ENCODE measurements around the gene EXT2. TPM values are rescaled to one million over a fixed set of nuclear protein-coding genes. Genes with fewer than 3 reads are reported as not detected.

EXT2 gene
- total and polyA plus RNA-seq, 10 of the 15 experiments (the other 5 are each of a cell fraction or from before 2014, with no cell fraction given) = 3.8 to 31.4 (median 17.9) TPM

- no peak for TF ChIP-seq BHLHE40 (IDR thresholded peaks at IDR 0.05; ENCODE audit: borderline replicate concordance in 1 of 2, low read depth in 2 of 2, low read length in 1 of 2)
- no peak for TF ChIP-seq IRF4 (IDR thresholded peaks at IDR 0.05; ENCODE audit: low read depth, low read length)
Measured at GRCh38 chr11:44228379-44228778, 132.9 kb downstream of the EXT2 start (continued).

- WGBS (ENCODE audit: insufficient coverage, insufficient replicate concordance, low lambda C conversion rate, missing lambda C conversion rate) = 99% methylated on average over 4 of the region's 4 CpGs
- TF ChIP-seq FOXM1 (IDR thresholded peaks at IDR 0.05; ENCODE audit: low read depth, low read length) = no peak
- no peak for TF ChIP-seq ZNF274 (IDR thresholded peaks at IDR 0.05; ENCODE audit: insufficient read depth, insufficient read length)
- no peak for TF ChIP-seq ASH2L (IDR thresholded peaks at IDR 0.05; ENCODE audit: borderline replicate concordance, low read depth)
- TF ChIP-seq TAF1 (IDR thresholded peaks at IDR 0.05; ENCODE audit: borderline replicate concordance, low read depth, low read length) = no peak
- TF ChIP-seq SIX5 (IDR thresholded peaks at IDR 0.05; ENCODE audit: low read depth, low read length, severe bottlenecking) = no peak
- no peak for TF ChIP-seq ZNF592 (IDR thresholded peaks at IDR 0.05)
- TF ChIP-seq IKZF1 (conservative IDR thresholded peaks at IDR 0.05) = no peak
- TF ChIP-seq ZBTB40 (IDR thresholded peaks at IDR 0.05; ENCODE audit: borderline replicate concordance) = no peak
- TF ChIP-seq MYB (IDR thresholded peaks at IDR 0.05; ENCODE audit: borderline replicate concordance, low read depth, low read length) = no peak
- TF ChIP-seq IRF3 (IDR thresholded peaks at IDR 0.05) = no peak
Measured at GRCh38 chr11:44229098-44229497, 133.6 kb downstream of the EXT2 start.

More at GRCh38 chr11:44229098-44229497, 133.6 kb downstream of the EXT2 start:
- no peak for DNase-seq (ENCODE audit: low read depth, low spot score)
- H3K4me2 ChIP-seq (ENCODE audit: control insufficient read depth, insufficient read depth) = no peak overlapping the region
- BruUV-seq (replicated peaks) = no TSS peak
- H3K4me3 ChIP-seq = no peak overlapping the region
- H3K79me2 ChIP-seq (ENCODE audit: control insufficient read depth, insufficient read depth, low read length) = no peaks in the 10 kb centered on the region
- no peak overlapping the region for H3K9ac ChIP-seq (ENCODE audit: control insufficient read depth, insufficient read depth, low read length)
- intact Hi-C loops (cut with micrococcal nuclease; ENCODE audit: unreplicated experiment) = no loop called here
- no peaks in the 10 kb centered on the region; a peak in 1 of 4 replicates for H3K36me3 ChIP-seq (ENCODE audit: control insufficient read depth in 2 of 2, insufficient read depth in 2 of 2, low read length in 1 of 2)
- no peaks in the 10 kb centered on the region for H3K4me1 ChIP-seq (ENCODE audit: control insufficient read depth, insufficient read depth, low read length)
- ChIA-PET POLR2A (no interaction called here), SMC1A (ENCODE audit: uncharacterized antibody, unreplicated experiment) (interaction anchor here (0.9 to 1.1 kb wide), 2 partner anchors 12 to 50 kb away, joined by 3 read pairs; no protein-coding TSS in a partner anchor), RAD21 (ENCODE audit: unreplicated experiment) (no interaction called here), CTCF (no interaction called here)
- no peaks in the 10 kb centered on the region for H3K27me3 ChIP-seq (replicated peaks in 1 of 2; ENCODE audit: control insufficient read depth in 2 of 2, insufficient read depth in 2 of 2, low read length in 1 of 2)
- FAIRE-seq = no peak
- in situ Hi-C loops (cut with MboI) = no loop called here
- H2AFZ ChIP-seq (ENCODE audit: control insufficient read depth, low read depth, low read length) = no peak overlapping the region
- ATAC-seq = no peak
- H4K20me1 ChIP-seq (ENCODE audit: control insufficient read depth, insufficient read depth) = no peaks in the 10 kb centered on the region
- no peak overlapping the region for H3K27ac ChIP-seq (ENCODE audit: control insufficient read depth, insufficient read depth)
- no peaks in the 10 kb centered on the region for H3K9me3 ChIP-seq (replicated peaks; ENCODE audit: control insufficient read depth, insufficient read depth, low read length)

Measured in GM12878 (cell line).